LNCAP (cell line): ENCODE results near the gene DECR2.

Source experiments
- TF ChIP-seq, protein P1 (sequence below): fragments of 450-650 bp; IDR thresholded peaks from 2 replicates; pipeline ENCODE4 v1.5.1; 2017; ENCODE audit warnings: mild to moderate bottlenecking

The DECR2 gene

DNA sequence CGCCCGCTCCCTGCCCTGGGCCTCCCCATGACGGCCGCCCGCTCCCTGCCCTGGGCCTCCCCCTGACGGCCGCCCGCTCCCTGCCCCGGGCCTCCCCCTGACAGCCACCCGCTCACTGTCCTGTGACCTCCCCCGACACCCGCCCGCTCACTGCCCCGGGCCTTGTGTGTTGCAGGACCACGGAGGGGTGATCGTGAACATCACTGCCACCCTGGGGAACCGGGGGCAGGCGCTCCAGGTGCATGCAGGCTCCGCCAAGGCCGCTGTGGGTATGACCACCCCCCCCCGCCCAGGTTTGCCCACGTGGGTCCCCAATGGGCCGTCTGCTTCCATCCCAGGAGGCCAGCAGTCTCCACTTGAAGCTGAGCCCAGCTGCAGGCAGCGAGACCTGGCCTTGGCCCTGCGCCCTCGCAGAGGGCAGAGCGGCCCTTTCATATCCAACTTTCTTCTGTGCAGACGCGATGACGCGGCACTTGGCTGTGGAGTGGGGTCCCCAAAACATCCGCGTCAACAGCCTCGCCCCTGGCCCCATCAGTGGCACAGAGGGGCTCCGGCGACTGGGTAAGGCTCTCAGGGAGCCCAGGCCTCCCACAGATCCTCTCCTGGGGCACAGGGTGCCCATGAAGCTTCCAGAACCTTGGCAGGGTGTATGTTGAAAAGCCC, 9.0 kb downstream of the DECR2 start:
- TF ChIP-seq, protein P1, sequence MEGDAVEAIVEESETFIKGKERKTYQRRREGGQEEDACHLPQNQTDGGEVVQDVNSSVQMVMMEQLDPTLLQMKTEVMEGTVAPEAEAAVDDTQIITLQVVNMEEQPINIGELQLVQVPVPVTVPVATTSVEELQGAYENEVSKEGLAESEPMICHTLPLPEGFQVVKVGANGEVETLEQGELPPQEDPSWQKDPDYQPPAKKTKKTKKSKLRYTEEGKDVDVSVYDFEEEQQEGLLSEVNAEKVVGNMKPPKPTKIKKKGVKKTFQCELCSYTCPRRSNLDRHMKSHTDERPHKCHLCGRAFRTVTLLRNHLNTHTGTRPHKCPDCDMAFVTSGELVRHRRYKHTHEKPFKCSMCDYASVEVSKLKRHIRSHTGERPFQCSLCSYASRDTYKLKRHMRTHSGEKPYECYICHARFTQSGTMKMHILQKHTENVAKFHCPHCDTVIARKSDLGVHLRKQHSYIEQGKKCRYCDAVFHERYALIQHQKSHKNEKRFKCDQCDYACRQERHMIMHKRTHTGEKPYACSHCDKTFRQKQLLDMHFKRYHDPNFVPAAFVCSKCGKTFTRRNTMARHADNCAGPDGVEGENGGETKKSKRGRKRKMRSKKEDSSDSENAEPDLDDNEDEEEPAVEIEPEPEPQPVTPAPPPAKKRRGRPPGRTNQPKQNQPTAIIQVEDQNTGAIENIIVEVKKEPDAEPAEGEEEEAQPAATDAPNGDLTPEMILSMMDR = no peak

GRCh38 chr16:411576-412265, 10.0 kb downstream of the DECR2 start:
- TF ChIP-seq, protein P1 = no peak

DNA sequence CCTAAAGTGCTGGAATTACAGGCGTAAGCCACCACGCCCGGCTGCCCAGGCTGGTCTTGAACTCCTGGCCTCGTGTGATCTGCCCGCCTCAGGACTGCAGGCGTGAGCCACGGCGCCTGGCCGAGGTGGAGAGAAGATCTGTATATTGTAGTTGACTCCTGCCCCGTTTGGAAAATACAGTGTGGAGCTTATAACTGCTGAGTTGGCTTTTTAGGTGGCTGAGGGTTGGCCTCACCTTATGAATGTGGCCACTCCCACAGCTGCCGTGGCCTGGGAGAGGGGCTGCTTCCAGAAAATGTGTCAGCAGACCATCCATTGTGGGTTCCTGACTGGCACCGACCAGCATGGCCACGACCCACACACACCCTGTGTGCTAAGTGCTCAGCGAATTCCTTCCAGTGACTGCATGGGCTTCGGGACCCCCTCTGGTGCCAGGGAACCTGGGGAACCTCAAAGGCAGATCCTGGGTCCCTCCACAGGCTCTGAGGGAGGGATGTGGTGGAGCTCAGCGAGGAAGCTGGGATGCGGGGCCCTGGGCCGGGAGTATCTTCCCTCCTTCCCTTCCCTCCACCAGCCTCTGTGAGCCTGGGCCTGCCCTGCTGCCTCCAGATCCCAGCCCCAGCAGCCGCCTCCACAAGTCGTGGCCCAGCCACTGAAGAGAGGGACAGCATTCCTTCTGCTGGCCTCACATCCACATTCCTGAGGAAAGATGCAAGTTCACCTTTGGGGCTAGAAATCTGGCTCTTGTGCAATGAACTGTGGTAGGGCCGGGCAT, 12.9 kb downstream of the DECR2 start:
- TF ChIP-seq, protein P1 = no peak

DNA sequence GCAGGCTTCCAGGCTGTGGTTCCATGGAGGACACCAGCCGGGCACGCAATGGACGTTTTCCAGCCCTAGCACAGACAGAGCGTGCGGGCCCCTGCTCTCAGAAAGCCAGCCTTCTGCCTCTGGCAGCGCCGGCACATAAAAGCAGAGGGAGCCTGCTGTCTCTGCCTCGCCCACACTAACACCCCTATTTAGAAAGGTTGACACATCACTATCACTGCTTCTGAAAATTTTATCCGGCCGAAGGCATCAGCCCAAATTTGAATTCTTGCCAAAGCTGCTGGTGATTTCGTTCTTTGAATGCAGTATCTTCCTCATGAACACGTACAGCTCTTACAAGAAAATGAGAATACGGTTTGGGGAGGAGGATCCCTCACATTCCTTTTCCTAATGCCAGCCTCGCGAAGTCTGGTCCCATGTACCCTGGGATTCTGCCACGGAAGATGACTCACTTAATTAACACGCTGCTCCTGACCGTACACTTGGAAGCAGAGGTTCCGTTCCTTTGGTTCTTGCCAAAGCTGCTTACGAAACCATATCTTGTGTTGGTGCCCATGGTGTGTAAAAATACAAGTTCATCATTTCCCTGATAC, 22.4 kb downstream of the DECR2 start:
- TF ChIP-seq, protein P1 = no peak

DNA sequence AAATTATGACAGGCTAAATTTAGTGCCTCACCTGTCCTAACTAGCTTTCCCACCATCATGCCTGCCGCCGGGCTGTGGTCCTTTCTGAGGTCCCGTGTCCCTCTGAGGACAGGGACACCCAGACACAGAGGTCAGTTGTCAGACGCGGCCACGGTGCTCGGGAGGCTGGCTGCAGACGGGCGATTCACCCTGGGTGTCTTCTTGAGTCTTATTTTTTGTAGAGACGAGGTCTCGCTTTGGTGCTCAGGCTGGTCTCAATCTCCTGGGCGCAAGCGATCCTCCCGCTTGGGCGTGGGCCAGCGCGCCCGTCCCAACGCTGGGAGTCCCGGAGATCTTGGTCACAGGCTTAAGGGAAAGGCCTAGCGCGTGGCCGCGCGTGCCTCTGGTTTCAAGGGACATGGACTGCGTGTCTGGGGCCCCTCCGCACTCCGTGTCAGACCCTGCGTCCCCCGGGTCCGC, 23.0 kb downstream of the DECR2 start:
- TF ChIP-seq, protein P1 = no peak

DNA sequence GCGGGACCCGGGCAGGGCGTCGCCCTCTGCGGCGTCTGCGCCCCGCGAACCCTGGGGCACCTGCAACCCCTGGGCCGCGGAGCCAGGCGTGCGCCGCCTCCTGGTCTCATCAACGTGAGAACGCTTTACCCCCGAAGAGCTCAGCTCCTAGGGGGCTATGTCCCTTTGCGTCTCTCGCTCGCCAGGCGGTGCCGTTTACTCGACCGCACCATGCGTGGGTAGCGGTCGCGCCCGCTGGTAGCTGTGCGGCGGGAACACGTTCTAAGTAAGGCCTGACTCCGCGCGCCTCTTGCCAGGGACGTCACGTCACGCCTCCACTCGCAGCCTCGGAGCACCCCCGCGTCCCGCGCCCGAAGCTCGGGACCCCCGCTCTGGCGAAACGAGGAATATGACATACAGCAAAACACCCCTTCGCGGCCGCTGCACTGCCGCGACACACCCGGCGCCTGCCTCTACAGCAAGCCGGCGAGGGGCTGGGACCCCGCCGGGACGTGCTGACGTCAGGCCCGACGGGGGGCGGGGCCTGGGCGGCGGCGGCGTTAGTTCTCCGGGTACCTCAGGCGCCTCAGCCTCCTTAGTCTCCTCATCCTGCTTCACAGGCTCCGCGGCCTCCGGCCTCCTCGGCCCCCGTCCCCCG, 23.5 kb downstream of the DECR2 start, which contains the start of gene RAB11FIP3:
TSS of gene RAB11FIP3 (plus strand) at position 568 of the 637 bp plus-strand sequence. CDS start 358 bp downstream, outside the sequence.
- TF ChIP-seq, protein P1 = no peak

DNA sequence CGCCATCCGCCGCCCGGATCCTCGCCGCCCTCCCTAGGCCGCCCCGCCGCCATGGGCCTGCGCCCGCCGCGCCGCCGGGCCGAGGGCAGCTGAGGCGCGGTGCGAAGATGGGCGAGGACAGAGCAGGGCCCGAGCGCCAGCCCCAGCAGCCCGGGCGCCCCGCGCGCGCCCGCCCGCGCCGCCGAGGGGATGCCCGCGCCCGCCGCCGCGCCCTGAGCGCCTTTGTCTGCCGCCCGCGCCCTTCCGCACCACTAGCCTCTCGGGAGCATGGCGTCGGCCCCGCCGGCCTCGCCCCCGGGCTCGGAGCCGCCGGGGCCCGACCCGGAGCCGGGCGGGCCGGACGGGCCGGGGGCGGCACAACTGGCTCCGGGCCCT, 24.0 kb downstream of the DECR2 start:
- TF ChIP-seq, protein P1 = no peak
